Esophagus mucosa (tissue), 1 donor: ENCODE data around the gene TATDN2. TPM values are rescaled to one million over a fixed set of nuclear protein-coding genes. Genes with fewer than 3 reads are reported as not detected.

Experiments
- ATAC-seq: fragments of 200-7000 bp; cut with Tn5 transposase; one replicate; pipeline ENCODE4 v1.9.1; 2020
- total RNA-seq: library from RNA; stranded (reverse); gene quantifications from one replicate; pipeline ENCODE4 v1.2.4, GENCODE V29; 2023
- donor health status: DM: yes; HTN: yes; CAD: no.

Gene TATDN2
- total RNA-seq = 16.9 TPM

GRCh38 chr3:10248184-10248983 lies at the start of gene TATDN2:
Gene TATDN2, plus strand, starts transcription at chr3:10248459. Its CDS starts 742 bp downstream, at chr3:10249201.
- peak; percentile 99 for ATAC-seq

- peak; percentile 91 for ATAC-seq
Observed at GRCh38 chr3:10198761-10199649, 49.3 kb upstream of the TATDN2 start.

GRCh38 chr3:10204921-10205320 lies 43.3 kb upstream of the TATDN2 start:
- no peak for ATAC-seq

- ATAC-seq = peak; percentile 88
Observed at GRCh38 chr3:10205451-10206165, 42.7 kb upstream of the TATDN2 start.

GRCh38 chr3:10206166-10206511 lies 42.1 kb upstream of the TATDN2 start:
- ATAC-seq = peak; percentile 8

GRCh38 chr3:10213156-10213792 lies 35.0 kb upstream of the TATDN2 start:
- no peak for ATAC-seq

GRCh38 chr3:10215578-10216368 lies 32.5 kb upstream of the TATDN2 start:
- ATAC-seq = no peak

- ATAC-seq = no peak
Observed at GRCh38 chr3:10217359-10217758, 30.9 kb upstream of the TATDN2 start.

- no peak for ATAC-seq
Observed at GRCh38 chr3:10219737-10220136, 28.5 kb upstream of the TATDN2 start.

- ATAC-seq = peak; percentile 57
Observed at GRCh38 chr3:10223676-10224639, 24.3 kb upstream of the TATDN2 start.

GRCh38 chr3:10224794-10225665 lies 23.2 kb upstream of the TATDN2 start:
- ATAC-seq = peak; percentile 76

- no peak for ATAC-seq
Observed at GRCh38 chr3:10226293-10226692, 22.0 kb upstream of the TATDN2 start.

- no peak for ATAC-seq
Observed at GRCh38 chr3:10228248-10228950, 19.9 kb upstream of the TATDN2 start.

GRCh38 chr3:10229576-10229975 lies 18.7 kb upstream of the TATDN2 start:
- ATAC-seq = no peak

- peak; percentile 69 for ATAC-seq
Observed at GRCh38 chr3:10232137-10232536, 16.1 kb upstream of the TATDN2 start.

- no peak for ATAC-seq
Observed at GRCh38 chr3:10233988-10234387, 14.3 kb upstream of the TATDN2 start.

- ATAC-seq = no peak
Observed at GRCh38 chr3:10234526-10235230, 13.6 kb upstream of the TATDN2 start.

GRCh38 chr3:10235551-10235950 lies 12.7 kb upstream of the TATDN2 start:
- ATAC-seq = no peak
